Measurements from ENCODE around the gene TSTD1. TPM values are rescaled to one million over a fixed set of nuclear protein-coding genes. Genes with fewer than 3 reads are reported as not detected.

Gene TSTD1
- total and polyA plus RNA-seq, 10 of the 15 experiments (the other 5 are each of a cell fraction or from before 2014, with no cell fraction given), result 33.3 to 145 (median 89.4) TPM

GRCh38 chr1:161045736-161046604 is 7.2 kb upstream of the TSTD1 start, which contains the start of gene USF1 (continued):
- TF ChIP-seq NFXL1 (IDR thresholded peaks at IDR 0.05; ENCODE audit: borderline replicate concordance) (no peak), ELK1 (IDR thresholded peaks at IDR 0.05; ENCODE audit: low read depth, low read length) (0 out of 2 replicates have a peak, but pooled peaks have one; percentile 16), EGR1 (IDR thresholded peaks at IDR 0.05; ENCODE audit: borderline replicate concordance in 1 of 2, low read depth in 2 of 2, low read length in 2 of 2) (no peak; a peak in 1 of 3 replicates), GATAD2B (conservative IDR thresholded peaks at IDR 0.05; ENCODE audit: low read depth) (no peak), TAF1 (IDR thresholded peaks at IDR 0.05; ENCODE audit: borderline replicate concordance, low read depth, low read length) (peak; percentile 88), NFYA (IDR thresholded peaks at IDR 0.05; ENCODE audit: borderline replicate concordance, low read depth, low read length) (no peak), POLR2AphosphoS5 (IDR thresholded peaks at IDR 0.05; ENCODE audit: low read length) (peak; percentile 95), ZBTB11 (CRISPR knock-in tag; IDR thresholded peaks at IDR 0.05) (0 out of 2 replicates have a peak, but pooled peaks have one; percentile 19), NR2F1 (conservative IDR thresholded peaks at IDR 0.05) (no peak; the same call in 1 of the 2 replicates), SUPT20H (IDR thresholded peaks at IDR 0.05; ENCODE audit: borderline replicate concordance, control insufficient read depth, low read depth, low read length) (no peak), MEF2A (IDR thresholded peaks at IDR 0.05; ENCODE audit: insufficient read depth, low read depth, low read length) (no peak), SREBF1 (IDR thresholded peaks at IDR 0.05; ENCODE audit: low read length) (no peak; the same call in 1 of the 2 replicates), RAD21 (IDR thresholded peaks at IDR 0.05; ENCODE audit: insufficient read depth, low read depth, low read length) (no peak), FOXK2 (IDR thresholded peaks at IDR 0.05) (no peak), CEBPZ (IDR thresholded peaks at IDR 0.05; ENCODE audit: low read depth, low read length) (no peak), KLF5 (IDR thresholded peaks at IDR 0.05; ENCODE audit: partially characterized antibody) (no peak), PAX5 (IDR thresholded peaks at IDR 0.05; ENCODE audit: borderline replicate concordance, low read depth, low read length) (no peak), MYB (IDR thresholded peaks at IDR 0.05; ENCODE audit: borderline replicate concordance, low read depth, low read length) (no peak)
